HepG2 (cell line): Measurements from ENCODE around the gene UQCC5. TPM values are rescaled to one million over a fixed set of nuclear protein-coding genes. Genes with fewer than 3 reads are reported as not detected.

Source experiments
- ARNT ChIP-seq: fragments of 450-650 bp; IDR thresholded peaks from 2 replicates; pipeline ENCODE4 v1.6.1; 2017
- BCL6 ChIP-seq: IDR thresholded peaks from 2 replicates; pipeline ENCODE4 v1.6.1; 2016; ENCODE audit warnings: missing genetic modification reagents, missing compliant biosample characterization
- GATAD1 ChIP-seq: IDR thresholded peaks from 2 replicates; pipeline ENCODE4 v1.6.1; 2016; ENCODE audit warnings: missing genetic modification reagents, missing compliant biosample characterization
- HES4 ChIP-seq: sonication (generic); formaldehyde crosslinking; IDR thresholded peaks from 2 replicates; pipeline ENCODE4 v1.9.0; 2021; ENCODE audit warnings: mild to moderate bottlenecking, missing genetic modification reagents, borderline replicate concordance
- ISL2 ChIP-seq: sonication (generic); formaldehyde crosslinking; IDR thresholded peaks from 2 replicates; pipeline ENCODE4 v1.5.0; 2020; ENCODE audit warnings: missing genetic modification reagents
- KAT7 ChIP-seq: IDR thresholded peaks from 2 replicates; pipeline ENCODE4 v1.6.1; 2018; ENCODE audit warnings: borderline replicate concordance, missing compliant biosample characterization
- MYPOP ChIP-seq: sonication (generic); formaldehyde crosslinking; IDR thresholded peaks from 2 replicates; pipeline ENCODE4 v1.8.1; 2023; ENCODE audit warnings: mild to moderate bottlenecking, moderate library complexity, missing genetic modification reagents
- PAWR ChIP-seq: sonication (generic); formaldehyde crosslinking; IDR thresholded peaks from 2 replicates; pipeline ENCODE4 v1.4.0; 2020; ENCODE audit warnings: missing genetic modification reagents, mild to moderate bottlenecking, borderline replicate concordance
- POLR2AphosphoS5 ChIP-seq: IDR thresholded peaks from 2 replicates; pipeline ENCODE4 v1.6.1; 2012; ENCODE audit warnings: low read depth, low read length
- RCOR2 ChIP-seq: IDR thresholded peaks from 2 replicates; pipeline ENCODE4 v1.6.1; 2016; ENCODE audit warnings: missing biosample characterization, missing genetic modification reagents
- STAG1 ChIP-seq: sonication (generic); formaldehyde crosslinking; IDR thresholded peaks from 2 replicates; pipeline ENCODE4 v1.4.0; 2020; ENCODE audit warnings: missing genetic modification reagents
- TARDBP ChIP-seq: sonication (generic); formaldehyde crosslinking; IDR thresholded peaks from 2 replicates; pipeline ENCODE4 v1.8.0; 2022; ENCODE audit warnings: mild to moderate bottlenecking, missing genetic modification reagents
- TBX2 ChIP-seq: sonication (generic); formaldehyde crosslinking; IDR thresholded peaks from 2 replicates; pipeline ENCODE4 v1.5.0; 2020; ENCODE audit warnings: missing genetic modification reagents, mild to moderate bottlenecking, borderline replicate concordance
- THYN1 ChIP-seq: sonication (generic); formaldehyde crosslinking; IDR thresholded peaks from 2 replicates; pipeline ENCODE4 v1.8.1; 2023; ENCODE audit warnings: low read depth, mild to moderate bottlenecking, moderate library complexity, missing genetic modification reagents, borderline replicate concordance
- ZNF282 ChIP-seq: fragments of 450-650 bp; IDR thresholded peaks from 2 replicates; pipeline ENCODE4 v1.6.1; 2018; ENCODE audit not compliant: partially characterized antibody
- ZNF317 ChIP-seq: sonication (generic); formaldehyde crosslinking; IDR thresholded peaks from 2 replicates; pipeline ENCODE4 v1.5.0; 2020; ENCODE audit warnings: mild to moderate bottlenecking, missing genetic modification reagents
- ZNF44 ChIP-seq: sonication (generic); formaldehyde crosslinking; IDR thresholded peaks from 2 replicates; pipeline ENCODE4 v1.5.1; 2020; ENCODE audit warnings: mild to moderate bottlenecking, missing genetic modification reagents
- ZNF598 ChIP-seq: sonication (generic); formaldehyde crosslinking; IDR thresholded peaks from 2 replicates; pipeline ENCODE4 v1.5.1; 2020; ENCODE audit warnings: mild to moderate bottlenecking, missing genetic modification reagents, borderline replicate concordance
- ZNF691 ChIP-seq: sonication (generic); formaldehyde crosslinking; IDR thresholded peaks from 2 replicates; pipeline ENCODE4 v1.4.0; 2020; ENCODE audit warnings: missing genetic modification reagents, low read depth, mild to moderate bottlenecking, borderline replicate concordance
- polyA plus RNA-seq, 8 experiments: library from polyadenylated mRNA; depleted of rRNA in 3 of 8; stranded (reverse) in 7 of 8; unstranded in 1 of 8; fragments of >200 nt; fragmentation: Illumina TruSeq in 4 of 8; extraction: Trizol in 4 of 8; gene quantifications; 2 replicates each; pipeline versions ENCODE4 v1.2.1 to v1.2.3, GENCODE V29; 2011 to 2016; ENCODE audit warnings: low read depth in 4 of 8, missing spikeins in 1 of 8, mixed read lengths in 1 of 8; ENCODE audit not compliant: insufficient read depth in 1 of 8
- total RNA-seq, 5 experiments: library from RNA; depleted of rRNA; stranded (reverse); fragments of >200 nt; fragmentation: Illumina TruSeq; extraction: Trizol; gene quantifications; 2 replicates each; pipeline ENCODE4 v1.2.3, GENCODE V29; 2016; ENCODE audit warnings: low read depth in 1 of 5
- TF ChIP-seq, protein P1 (sequence below): sonication (generic); formaldehyde crosslinking; IDR thresholded peaks from 2 replicates; pipeline ENCODE4; 2020; ENCODE audit warnings: missing genetic modification reagents, mild to moderate bottlenecking, borderline replicate concordance
- TF ChIP-seq, protein P2 (sequence below): sonication (generic); formaldehyde crosslinking; IDR thresholded peaks from 2 replicates; pipeline ENCODE4 v1.5.1; 2020; ENCODE audit warnings: mild to moderate bottlenecking, missing genetic modification reagents, moderate library complexity

Gene UQCC5
- total and polyA plus RNA-seq, 2 of the 13 experiments (the other 11 are each of a cell fraction or from before 2014, with no cell fraction given) = 15.4 to 29.5 TPM

- peak; percentile 51; the same call in 1 of the 2 replicates for TF ChIP-seq MYPOP (CRISPR knock-in tag)
- no peak for TF ChIP-seq ARNT
- TF ChIP-seq ISL2 = 0 out of 2 replicates have a peak, but pooled peaks have one; percentile 38
- 0 out of 2 replicates have a peak, but pooled peaks have one; percentile 26 for TF ChIP-seq KAT7
- peak; percentile 84 for TF ChIP-seq ZNF44 (CRISPR knock-in tag)
- 0 out of 2 replicates have a peak, but pooled peaks have one; percentile 51 for TF ChIP-seq HES4 (CRISPR knock-in tag)
- TF ChIP-seq, protein P1, sequence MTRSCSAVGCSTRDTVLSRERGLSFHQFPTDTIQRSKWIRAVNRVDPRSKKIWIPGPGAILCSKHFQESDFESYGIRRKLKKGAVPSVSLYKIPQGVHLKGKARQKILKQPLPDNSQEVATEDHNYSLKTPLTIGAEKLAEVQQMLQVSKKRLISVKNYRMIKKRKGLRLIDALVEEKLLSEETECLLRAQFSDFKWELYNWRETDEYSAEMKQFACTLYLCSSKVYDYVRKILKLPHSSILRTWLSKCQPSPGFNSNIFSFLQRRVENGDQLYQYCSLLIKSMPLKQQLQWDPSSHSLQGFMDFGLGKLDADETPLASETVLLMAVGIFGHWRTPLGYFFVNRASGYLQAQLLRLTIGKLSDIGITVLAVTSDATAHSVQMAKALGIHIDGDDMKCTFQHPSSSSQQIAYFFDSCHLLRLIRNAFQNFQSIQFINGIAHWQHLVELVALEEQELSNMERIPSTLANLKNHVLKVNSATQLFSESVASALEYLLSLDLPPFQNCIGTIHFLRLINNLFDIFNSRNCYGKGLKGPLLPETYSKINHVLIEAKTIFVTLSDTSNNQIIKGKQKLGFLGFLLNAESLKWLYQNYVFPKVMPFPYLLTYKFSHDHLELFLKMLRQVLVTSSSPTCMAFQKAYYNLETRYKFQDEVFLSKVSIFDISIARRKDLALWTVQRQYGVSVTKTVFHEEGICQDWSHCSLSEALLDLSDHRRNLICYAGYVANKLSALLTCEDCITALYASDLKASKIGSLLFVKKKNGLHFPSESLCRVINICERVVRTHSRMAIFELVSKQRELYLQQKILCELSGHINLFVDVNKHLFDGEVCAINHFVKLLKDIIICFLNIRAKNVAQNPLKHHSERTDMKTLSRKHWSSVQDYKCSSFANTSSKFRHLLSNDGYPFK (CRISPR knock-in tag) = peak; percentile 62; the same call in 1 of the 2 replicates
- TF ChIP-seq GATAD1 (CRISPR knock-in tag) = no peak
- peak; percentile 74; the same call in 1 of the 2 replicates for TF ChIP-seq ZNF598 (CRISPR knock-in tag)
- TF ChIP-seq PAWR (CRISPR knock-in tag) = no peak
- no peak for TF ChIP-seq THYN1 (CRISPR knock-in tag)
- no peak for TF ChIP-seq ZNF282
- TF ChIP-seq POLR2AphosphoS5 = peak; percentile 51
- TF ChIP-seq STAG1 = no peak
- no peak for TF ChIP-seq BCL6 (CRISPR knock-in tag)
- TF ChIP-seq TBX2 (CRISPR knock-in tag) = no peak
- 0 out of 2 replicates have a peak, but pooled peaks have one; percentile 18 for TF ChIP-seq RCOR2 (CRISPR knock-in tag)
- TF ChIP-seq, protein P2, sequence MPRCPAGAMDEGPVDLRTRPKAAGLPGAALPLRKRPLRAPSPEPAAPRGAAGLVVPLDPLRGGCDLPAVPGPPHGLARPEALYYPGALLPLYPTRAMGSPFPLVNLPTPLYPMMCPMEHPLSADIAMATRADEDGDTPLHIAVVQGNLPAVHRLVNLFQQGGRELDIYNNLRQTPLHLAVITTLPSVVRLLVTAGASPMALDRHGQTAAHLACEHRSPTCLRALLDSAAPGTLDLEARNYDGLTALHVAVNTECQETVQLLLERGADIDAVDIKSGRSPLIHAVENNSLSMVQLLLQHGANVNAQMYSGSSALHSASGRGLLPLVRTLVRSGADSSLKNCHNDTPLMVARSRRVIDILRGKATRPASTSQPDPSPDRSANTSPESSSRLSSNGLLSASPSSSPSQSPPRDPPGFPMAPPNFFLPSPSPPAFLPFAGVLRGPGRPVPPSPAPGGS (CRISPR knock-in tag) = peak; percentile 42
- no peak for TF ChIP-seq ZNF691 (CRISPR knock-in tag)
- TF ChIP-seq ZNF317 (CRISPR knock-in tag) = peak; percentile 41; the same call in 1 of the 2 replicates
- no peak for TF ChIP-seq TARDBP (CRISPR knock-in tag)
Observed at GRCh38 chr3:52534281-52535183, 1.9 kb upstream of the UQCC5 start (continued).
